Activated T-cell treated with anti-CD3 and anti-CD28 coated beads, Interleukin-2, amount 50 U/mL, for 1 hour (primary cell): ENCODE results near the gene CDCA8.
"Not testable (repeated sequence)": the region's sequence is repeated elsewhere in the genome, so short reads cannot be mapped to it uniquely, and the experiment has no call there.

Experiments
- DNase-seq: peaks from one replicate; pipeline ENCODE4 v3.0.0-alpha.2; 2020

Gene CDCA8

DNA sequence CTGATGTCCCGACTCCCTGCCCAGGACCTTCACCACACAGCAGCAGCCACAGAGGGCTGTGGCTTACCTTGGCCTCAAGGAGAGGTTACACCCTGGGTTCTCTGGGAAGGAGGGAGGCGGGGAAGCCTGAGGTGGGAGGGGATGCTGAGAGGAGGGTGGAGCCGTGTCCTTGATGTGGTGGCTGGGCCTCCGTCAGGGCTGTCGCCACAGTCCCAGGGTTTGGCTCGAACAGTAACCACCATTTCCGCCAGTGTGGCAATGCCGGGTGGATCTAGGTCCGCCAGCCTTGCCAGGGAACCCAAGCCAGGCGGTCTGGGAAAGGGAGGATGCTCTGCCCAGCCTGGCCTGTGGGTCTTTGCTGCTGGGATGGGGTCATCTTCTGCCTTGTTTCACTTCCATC is 18.4 kb upstream of the CDCA8 start:
- DNase-seq = peak; percentile 68

DNA sequence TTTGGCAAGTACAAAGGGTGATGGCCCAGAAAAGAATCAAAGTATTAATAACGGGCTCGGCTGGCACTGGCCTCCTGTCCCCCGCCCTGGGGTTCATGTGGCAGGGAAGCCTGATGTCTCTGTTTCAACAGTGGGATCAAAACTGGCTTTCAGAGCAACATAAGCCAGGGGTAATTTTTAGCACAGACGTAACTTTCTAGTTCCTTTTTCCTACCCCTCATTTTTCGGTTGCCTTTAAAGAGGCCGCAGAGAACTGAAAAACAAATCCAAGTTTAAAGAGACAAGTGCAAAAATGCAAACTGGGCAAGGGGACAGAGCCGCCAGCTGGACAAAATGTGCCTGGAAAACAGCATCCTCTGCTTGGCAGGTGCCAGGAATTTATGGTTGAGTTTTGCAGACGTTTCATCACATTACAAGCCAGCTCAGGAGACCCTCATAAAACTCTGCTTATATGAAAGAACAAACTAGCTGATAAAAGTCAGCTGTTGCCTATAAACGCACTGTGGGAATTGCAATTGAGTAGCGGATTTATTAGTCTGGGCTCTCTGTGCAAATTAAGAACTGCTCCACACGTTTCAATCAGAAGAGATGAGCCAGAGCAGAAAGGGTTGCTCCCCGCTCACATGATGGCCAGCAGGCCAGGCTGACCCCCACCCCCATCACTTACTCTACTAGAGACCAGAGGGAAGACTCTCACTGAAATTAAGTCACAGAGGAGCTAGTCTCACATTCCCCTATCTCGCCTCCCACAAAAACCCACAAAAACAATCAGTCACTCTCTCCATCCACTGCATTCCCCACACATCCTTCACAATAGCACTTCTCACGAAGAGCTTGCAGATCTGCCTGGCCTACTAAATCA is 15.8 kb upstream of the CDCA8 start:
- no peak for DNase-seq

- no peak for DNase-seq
These were observed 15.2 kb upstream of the CDCA8 start for GRCh38 chr1:37677143-37677439.

GRCh38 chr1:37677808-37678207 is 14.5 kb upstream of the CDCA8 start:
- no peak for DNase-seq

DNA sequence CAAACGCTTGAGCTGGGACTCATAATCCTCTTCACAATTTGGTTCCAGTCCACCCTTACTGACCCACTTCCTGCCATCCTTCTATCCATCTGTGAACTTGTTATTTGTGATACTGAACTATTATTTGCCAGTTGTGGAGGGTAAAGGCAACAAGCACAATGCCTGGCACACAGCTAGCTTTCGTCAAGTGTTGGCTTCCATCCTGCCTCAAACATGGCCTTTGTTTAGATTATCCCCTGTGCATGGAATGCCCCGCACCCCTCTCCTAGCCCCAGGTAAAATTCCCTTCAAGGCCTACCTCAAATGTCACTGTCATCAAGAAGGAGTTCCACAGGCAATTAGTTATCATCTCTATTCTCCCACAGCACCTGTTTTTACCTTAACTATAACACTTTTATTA is 11.4 kb upstream of the CDCA8 start:
- DNase-seq = no peak

GRCh38 chr1:37682334-37682987 is 9.9 kb upstream of the CDCA8 start:
- peak; percentile 80 for DNase-seq

- not testable (repeated sequence) for DNase-seq
These were observed 8.1 kb upstream of the CDCA8 start for GRCh38 chr1:37684182-37684581.

DNA sequence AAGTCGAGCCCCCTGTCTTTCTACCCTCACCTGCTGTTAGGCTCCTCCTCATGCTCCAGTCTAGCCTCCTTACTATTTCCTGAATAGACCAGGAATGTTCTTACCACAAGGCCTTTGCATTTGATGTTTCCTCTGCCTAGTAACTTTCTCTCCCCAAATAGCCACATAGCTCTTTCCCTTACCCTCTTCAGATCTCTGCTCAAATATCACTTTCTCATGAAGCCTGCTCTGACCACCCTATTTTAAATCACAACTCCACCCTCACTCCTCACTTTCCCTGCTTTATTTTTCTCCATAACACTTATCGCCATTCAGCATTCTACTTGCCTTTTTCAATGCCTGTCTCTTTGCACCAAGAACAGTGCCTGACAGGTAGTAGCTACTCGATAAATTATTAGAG is 6.6 kb upstream of the CDCA8 start:
- DNase-seq = no peak

- not testable (repeated sequence) for DNase-seq
These were observed 4.6 kb upstream of the CDCA8 start for GRCh38 chr1:37687764-37688163.

- no peak for DNase-seq
These were observed 3.4 kb upstream of the CDCA8 start for GRCh38 chr1:37688926-37689325.

DNA sequence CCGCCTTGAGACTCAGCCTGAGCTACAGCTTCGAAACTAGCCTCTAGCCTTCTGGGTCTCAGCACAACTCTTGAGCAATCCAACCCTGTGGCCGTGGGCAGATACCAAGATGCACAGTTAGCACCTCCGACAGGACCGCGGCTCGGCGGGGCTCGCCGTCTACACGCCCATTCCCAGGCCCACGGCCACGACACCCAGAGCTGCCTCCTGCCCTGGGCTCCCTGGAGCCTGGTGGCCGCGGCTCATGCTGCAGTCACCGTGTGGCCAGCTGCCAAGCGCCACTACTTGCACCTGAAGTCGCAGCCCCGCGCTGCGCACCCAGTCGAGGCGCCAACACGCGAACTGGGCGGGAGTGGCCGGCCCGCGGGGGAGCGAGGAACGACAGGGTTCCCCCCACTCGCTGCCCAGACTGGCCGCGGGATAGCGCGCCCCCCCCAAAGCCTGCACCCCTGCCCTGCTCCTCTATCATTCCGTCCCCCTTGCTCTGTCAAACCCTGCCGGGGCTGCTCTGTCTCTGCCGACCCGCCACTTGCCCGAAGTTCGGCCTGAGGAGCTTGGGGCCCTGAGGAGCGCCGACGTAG is 729 bp upstream of the CDCA8 start:
- peak; percentile 34 for DNase-seq

GRCh38 chr1:37692834-37693175 is 489 bp downstream of the CDCA8 start:
- no peak for DNase-seq

- DNase-seq = no peak
These were observed 4.8 kb downstream of the CDCA8 start for GRCh38 chr1:37697090-37697489.

DNA sequence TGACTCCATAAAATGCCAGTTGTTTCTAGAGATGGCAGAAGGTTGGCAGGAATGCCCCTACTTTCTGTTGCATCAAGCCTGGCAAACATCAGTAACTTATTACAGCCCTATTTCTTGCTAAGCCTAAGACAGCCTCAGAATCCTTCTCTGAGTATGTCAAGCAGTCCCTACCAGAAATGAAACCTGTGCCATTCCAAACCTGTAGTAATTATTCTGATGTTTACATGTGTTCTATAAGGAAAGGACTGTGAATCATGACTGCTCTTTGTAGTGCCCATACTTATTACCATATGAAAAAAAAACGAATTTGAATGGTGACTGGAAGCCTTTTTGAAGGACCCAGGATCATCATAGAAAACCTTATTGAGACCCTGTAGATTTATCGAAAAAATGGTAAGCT is 5.4 kb downstream of the CDCA8 start:
- DNase-seq = no peak

DNA sequence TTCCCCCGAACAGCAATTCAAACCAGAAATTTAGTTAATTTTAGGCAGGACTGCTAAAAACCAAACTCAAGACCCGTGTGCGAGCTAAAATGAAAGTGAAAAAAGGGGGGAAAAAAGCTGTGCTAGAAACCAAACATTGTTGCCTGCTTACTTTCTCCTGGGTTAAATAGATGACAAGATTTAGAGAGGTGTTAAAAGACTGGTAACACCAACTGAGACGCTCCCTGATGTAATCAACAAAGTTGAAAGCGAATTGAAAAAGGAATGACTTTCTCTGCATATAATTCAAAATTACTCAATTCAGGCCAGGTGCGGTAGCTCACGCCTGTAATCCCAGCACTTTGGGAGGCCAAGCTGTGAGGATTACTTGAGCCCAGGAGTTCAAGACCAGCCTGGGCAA is 6.8 kb downstream of the CDCA8 start:
- no peak for DNase-seq

DNA sequence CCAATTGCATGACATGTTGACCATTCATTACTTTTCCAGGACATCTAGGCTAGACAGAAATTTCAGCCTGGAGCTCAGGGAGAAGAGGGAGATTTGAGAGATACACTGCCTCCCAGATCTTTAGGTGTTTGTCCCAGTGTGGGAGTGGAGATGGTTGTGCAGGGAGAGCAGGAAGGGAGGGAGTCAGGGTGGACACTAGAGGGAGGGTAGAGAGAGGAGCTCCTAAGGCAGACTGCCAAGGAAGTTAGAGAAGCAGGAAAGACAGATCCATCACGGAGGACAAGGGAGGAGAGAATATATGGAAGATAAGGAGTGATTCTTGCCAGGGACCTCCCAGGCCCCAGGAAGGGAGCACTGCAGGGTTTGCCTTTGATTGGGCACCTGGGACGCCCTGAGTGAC is 8.7 kb downstream of the CDCA8 start:
- no peak for DNase-seq

DNA sequence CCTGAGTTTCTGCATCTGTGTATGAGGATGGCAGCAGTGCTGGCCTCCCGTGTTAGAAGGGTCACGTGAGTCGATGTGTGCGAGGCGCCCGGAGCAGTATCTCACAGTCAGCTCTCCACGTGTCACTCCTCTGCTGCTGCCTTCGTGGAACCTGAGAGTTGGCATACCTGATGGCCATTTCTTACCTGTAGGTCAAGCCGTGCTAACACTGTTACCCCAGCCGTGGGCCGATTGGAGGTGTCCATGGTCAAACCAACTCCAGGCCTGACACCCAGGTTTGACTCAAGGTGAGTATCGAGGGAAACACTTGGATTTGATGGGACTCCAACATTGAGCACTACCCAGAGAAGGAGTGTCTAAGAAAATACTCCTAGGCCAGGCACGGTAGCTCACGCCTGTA is 10.7 kb downstream of the CDCA8 start:
- no peak for DNase-seq

DNA sequence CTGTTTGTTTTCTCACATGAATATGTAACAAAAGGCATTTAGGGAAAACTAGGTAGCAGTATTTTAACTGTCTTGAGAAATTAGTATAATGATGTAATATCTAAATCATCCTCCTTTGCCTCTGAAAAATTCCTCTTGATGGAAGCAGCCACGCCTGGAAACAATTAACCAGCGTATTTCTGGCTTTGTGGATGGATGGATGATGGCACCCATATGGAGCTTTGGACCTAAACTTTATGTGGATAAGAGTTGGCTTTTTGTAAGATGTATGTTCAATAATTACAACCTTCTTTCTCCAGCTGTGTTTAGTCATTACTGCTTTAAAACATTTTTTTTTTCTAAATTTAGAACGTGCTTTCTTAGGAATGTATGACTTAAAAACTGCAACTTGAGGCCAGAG is 12.7 kb downstream of the CDCA8 start:
- no peak for DNase-seq

DNA sequence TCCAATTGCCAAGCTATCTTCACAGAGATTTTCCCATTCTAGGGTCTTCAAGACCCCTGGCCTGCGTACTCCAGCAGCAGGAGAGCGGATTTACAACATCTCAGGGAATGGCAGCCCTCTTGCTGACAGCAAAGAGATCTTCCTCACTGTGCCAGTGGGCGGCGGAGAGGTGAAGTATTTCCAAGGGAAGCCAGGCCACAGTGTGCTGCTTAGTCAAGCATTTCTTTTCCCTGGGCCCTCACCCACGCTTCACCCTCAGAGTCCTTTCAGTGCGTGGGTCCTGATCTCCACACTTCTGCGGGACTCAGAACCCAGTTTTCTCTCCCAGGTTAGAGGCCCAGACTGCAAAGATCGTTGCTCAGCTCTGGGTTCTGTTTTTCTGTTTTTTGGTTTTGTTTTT is 13.1 kb downstream of the CDCA8 start:
- DNase-seq = no peak

DNA sequence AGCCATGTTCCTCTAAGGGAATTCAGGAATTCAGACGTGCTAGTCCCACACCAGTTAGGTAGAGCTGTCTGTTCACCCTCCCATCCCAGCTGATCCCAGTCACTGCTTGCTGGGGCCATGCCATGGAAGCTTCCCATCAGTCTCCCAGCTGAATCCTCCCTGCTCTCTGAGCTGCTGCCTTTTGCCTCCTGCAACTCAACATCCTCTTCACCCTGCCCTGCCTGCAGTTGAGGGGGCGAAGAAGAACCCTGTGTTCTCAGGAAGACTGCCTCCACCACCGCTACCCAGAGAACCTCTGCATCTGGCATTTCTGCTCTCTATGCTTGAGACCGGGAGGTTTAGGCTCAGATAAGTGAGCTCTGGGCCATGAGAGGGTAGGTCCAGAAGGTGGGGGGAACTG is 16.2 kb downstream of the CDCA8 start:
- no peak for DNase-seq

GRCh38 chr1:37714226-37714625 is 21.9 kb downstream of the CDCA8 start:
- no peak for DNase-seq

- no peak for DNase-seq
These were observed 22.4 kb downstream of the CDCA8 start for GRCh38 chr1:37714689-37715088.

DNA sequence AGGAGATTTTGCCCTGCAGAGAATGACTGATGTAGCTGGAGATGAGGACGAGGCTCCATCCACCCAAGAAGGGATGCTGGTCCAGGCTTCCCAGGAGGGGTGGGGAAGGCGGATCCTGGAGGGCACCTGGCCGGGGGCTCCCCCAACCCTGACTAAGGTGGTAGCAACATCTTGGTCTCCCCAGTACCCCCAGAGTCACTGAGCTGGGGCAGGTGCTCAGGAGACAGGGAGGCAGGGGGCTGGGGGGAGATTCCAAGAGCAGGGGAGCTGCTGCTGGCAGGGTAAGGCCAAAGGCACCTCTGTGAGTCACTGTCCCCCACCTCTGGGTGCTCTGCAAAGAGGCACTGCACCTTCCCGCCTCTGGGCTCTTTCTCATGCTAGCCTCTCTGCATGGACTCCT is 24.0 kb downstream of the CDCA8 start:
- DNase-seq = no peak

DNA sequence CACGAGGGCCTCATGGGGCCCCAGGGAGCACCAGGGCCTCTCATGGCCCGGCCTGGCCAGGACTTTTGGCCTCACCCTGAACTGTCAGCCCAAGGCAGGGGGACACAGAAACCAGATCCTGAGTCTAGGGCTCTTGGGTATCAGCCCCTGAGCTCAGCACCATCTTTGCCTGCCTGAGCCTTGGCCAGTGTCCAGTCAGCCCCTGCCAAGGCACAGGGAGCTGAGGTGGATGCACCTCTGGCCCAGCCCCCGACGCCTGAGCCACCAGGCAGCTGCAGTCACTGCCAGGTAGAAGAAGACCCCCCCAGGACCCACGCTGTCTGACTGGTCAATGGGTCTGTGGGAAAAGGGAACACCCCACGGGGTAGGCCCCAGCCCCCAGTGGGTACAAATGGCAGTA is 25.3 kb downstream of the CDCA8 start:
- no peak for DNase-seq
